GM10266 (cell line): ENCODE data around the gene IL22RA1.

Source experiments
- DNase-seq: peaks from one replicate; pipeline ENCODE4 v3.0.0; 2012; ENCODE audit errors: extremely low spot score
- CTCF ChIP-seq: IDR thresholded peaks from 2 replicates; pipeline ENCODE4 v1.5.1; 2012; ENCODE audit warnings: mild to moderate bottlenecking, low read depth; ENCODE audit not compliant: control insufficient read depth, insufficient read depth; ENCODE audit errors: missing control alignments

The IL22RA1 gene

GRCh38 chr1:24156542-24157260, 13.8 kb upstream of the IL22RA1 start:
- no peak for TF ChIP-seq CTCF
- DNase-seq = no peak

DNA sequence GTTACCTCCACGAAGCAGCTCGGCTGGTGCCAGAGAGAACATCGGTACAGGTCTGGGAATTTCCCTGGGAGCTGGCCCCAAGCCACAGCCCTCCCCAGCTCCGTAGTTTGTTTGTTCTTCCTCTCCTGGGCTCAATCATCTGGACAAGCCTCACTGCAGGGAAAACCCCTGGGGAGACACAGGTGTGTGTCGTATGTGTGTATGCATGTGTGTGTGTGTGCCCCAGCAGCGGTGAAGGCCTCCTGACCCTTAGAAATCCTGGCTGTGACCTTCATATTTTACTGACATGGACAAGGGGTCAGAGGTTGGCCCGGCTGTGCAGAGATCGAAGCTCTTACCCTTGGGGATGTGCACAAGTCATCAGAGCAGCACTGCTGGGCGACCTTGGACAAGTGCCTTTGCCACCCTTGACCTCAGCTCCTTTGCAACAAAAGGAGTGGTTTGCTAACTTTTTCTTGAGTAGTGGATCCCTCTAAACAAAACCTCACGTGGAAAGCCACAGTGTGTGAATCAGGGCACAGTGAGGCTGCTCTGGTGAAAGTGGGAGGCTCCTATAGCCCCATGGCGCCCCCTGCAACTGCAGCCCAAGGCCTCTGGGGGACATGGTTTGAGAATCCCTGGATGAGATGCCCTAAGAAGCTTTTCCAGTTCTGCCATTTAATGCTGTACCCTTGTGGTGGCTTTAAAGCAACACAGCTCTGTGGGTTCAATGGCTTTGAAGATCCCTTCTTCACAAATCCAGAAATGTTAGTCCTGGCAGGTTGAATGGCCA, 12.3 kb upstream of the IL22RA1 start:
- peak; percentile 18 for TF ChIP-seq CTCF
- peak; percentile 45 for DNase-seq

DNA sequence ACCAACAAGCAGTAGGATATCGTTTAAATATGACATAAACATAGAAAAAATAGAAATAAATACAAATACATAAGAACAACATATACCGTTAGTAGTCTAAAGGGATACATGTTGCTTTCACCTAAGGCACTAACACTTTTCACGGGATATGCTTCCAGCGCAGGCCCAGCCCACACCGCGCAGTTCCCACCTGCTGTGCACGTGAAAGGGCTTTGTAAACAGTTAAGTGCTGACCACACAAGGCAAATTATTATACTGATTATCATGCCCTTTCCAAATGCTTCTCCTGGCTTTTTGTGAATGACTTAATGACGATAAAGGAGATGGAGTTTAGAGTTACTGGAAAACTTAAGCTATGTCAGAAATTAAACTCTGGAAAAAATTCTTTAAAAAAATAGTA, 11.3 kb upstream of the IL22RA1 start:
- no peak for DNase-seq
- TF ChIP-seq CTCF = no peak

- no peak for TF ChIP-seq CTCF
- no peak for DNase-seq
Observed at GRCh38 chr1:24152631-24153494, 9.9 kb upstream of the IL22RA1 start.

DNA sequence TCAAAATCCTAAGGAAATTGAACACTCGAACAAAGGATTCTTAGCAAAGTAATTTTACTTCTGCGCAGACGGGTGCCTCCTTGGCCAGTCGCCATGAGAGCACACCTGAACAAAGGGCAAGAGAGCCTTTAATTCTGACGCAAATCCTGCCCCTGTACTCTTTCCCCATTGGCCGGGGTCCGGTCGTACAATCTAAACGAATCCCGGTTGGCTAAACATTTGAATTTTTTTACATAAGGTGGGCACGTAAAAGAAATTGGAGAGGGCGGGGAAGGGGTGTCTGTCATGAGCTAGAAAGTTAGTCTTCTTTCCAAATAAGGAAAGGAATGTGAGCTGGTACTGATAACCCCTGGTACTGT, 8.2 kb upstream of the IL22RA1 start:
- DNase-seq = no peak
- no peak for TF ChIP-seq CTCF

DNA sequence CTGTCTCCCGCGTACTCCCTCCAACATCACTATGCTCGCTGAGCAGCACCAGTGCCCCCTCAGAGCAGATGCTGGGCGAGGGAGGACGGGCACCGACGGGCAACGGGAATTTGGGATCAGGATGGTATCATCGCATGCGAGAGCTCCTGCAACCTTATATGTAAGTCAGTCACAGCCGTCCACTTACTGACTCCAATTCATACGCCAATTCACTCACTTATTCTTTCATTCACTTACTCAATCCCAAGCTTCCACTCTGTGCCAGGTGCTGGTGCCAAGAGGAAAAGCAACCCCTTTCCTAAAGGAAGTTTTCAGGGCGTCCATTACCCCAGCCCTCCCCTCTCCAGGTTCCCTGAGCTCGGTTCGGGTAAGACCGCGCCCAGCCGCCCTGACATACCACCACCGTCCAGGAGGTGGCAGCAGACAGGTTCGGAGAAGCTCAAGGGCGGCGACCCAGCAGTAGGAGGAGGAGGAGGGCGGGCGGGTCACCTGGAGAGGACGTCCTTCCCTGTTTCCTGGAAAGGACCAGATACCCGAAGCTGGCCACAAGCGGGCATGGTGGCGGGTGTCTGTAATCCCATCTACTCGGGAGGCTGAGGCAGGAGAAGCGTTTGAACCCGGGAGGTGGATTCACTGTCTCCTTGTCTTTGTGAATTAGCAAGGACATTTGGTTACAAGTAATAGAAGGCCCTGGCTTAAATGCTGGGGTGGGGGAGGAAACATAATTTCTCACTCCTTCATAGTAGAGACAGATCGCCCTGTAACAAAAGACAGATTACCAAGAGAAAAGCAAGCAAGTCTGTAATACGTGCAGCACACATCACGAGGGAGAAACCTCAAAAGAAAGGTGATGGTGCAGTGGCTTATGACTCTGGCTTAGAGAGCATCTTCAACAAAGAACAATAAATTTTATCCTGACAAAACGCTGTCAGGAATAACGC, 7.6 kb upstream of the IL22RA1 start:
- peak; percentile 89 for TF ChIP-seq CTCF
- peak; percentile 78 for DNase-seq
